Measurements from ENCODE around the gene MTM1.

DNA sequence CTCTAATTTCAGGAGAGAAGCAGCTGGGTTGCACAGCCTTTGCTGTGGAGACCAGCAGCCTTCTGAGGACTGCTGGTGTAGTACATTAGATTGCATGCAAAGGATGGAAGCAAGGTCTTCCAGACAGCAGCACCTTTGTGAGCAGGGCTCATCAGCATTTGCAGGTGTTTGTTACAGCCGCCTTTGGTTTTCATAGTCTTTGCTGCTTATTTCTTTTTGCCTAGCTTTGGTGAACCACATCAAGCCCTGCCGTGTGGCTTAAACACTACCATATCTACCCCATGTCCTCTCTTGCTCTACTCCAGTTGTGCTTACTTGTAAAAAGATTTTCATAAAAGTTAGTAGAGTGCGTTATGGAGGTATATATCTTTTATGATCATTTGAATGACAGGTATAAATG is 57.5 kb downstream of the MTM1 start:
- TF ChIP-seq POLR2A (IDR thresholded peaks at IDR 0.05) (no peak), POLR2AphosphoS5 (IDR thresholded peaks at IDR 0.05) (no peak), EP300 (IDR thresholded peaks at IDR 0.05; ENCODE audit: low read depth) (no peak)
- TF ChIP-seq, protein P1, sequence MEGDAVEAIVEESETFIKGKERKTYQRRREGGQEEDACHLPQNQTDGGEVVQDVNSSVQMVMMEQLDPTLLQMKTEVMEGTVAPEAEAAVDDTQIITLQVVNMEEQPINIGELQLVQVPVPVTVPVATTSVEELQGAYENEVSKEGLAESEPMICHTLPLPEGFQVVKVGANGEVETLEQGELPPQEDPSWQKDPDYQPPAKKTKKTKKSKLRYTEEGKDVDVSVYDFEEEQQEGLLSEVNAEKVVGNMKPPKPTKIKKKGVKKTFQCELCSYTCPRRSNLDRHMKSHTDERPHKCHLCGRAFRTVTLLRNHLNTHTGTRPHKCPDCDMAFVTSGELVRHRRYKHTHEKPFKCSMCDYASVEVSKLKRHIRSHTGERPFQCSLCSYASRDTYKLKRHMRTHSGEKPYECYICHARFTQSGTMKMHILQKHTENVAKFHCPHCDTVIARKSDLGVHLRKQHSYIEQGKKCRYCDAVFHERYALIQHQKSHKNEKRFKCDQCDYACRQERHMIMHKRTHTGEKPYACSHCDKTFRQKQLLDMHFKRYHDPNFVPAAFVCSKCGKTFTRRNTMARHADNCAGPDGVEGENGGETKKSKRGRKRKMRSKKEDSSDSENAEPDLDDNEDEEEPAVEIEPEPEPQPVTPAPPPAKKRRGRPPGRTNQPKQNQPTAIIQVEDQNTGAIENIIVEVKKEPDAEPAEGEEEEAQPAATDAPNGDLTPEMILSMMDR (IDR thresholded peaks at IDR 0.05) = no peak
